ENCODE results near the gene ZNF396. TPM values are rescaled to one million over a fixed set of nuclear protein-coding genes. Genes with fewer than 3 reads are reported as not detected.
A peak's percentile ranks its signal among the peaks of the same experiment; 100 is the strongest.

ZNF396 gene
- total and polyA plus RNA-seq, 2 donors from 2014 or later = 4.7 to 6.5 TPM

DNA sequence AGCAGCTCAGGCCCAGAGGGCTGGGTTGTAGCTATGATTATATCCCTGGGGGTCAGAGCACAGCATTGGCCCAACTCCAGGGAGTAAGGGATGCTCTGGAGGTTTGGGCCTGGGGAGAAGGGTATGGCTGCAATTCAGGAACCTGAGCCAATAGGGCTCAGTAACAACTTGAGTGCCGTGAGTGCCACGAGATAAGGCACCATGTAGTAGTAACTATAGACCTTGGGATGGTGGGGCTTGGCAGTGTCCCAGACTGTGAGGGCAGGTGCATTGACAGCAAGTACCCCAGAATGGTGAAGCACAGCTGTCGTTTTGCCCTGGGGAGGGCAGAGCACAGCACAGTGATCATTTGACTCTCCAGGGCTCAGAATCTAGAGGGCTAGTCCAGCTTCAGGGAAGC, 45.1 kb upstream of the ZNF396 start:
- Histone ChIP-seq H3K27me3 (ENCODE audit: control insufficient read depth, insufficient read depth, low read length) (no peaks in the 10 kb centered on the region), H3K9me3 (ENCODE audit: control insufficient read depth in 2 of 3, insufficient read depth in 1 of 3, low read length in 3 of 3) (peaks cover 0 to 11% (median 4%) of the 10 kb centered on the region in 3 donors), H3K9ac (ENCODE audit: low read length in 3 of 3) (no peak overlapping the region), H3K36me3 (ENCODE audit: control insufficient read depth in 2 of 3, insufficient read depth in 3 of 3, low read length in 3 of 3) (no peaks in the 10 kb centered on the region), H3K27ac (ENCODE audit: low read depth in 2 of 2, low read length in 2 of 2) (no peak overlapping the region), H3K4me1 (ENCODE audit: control insufficient read depth in 2 of 3, insufficient read depth in 2 of 3, low read depth in 1 of 3, low read length in 3 of 3) (no peaks in the 10 kb centered on the region), H3K4me3 (ENCODE audit: low read length in 3 of 3) (no peak overlapping the region)
- TF ChIP-seq, protein P1, sequence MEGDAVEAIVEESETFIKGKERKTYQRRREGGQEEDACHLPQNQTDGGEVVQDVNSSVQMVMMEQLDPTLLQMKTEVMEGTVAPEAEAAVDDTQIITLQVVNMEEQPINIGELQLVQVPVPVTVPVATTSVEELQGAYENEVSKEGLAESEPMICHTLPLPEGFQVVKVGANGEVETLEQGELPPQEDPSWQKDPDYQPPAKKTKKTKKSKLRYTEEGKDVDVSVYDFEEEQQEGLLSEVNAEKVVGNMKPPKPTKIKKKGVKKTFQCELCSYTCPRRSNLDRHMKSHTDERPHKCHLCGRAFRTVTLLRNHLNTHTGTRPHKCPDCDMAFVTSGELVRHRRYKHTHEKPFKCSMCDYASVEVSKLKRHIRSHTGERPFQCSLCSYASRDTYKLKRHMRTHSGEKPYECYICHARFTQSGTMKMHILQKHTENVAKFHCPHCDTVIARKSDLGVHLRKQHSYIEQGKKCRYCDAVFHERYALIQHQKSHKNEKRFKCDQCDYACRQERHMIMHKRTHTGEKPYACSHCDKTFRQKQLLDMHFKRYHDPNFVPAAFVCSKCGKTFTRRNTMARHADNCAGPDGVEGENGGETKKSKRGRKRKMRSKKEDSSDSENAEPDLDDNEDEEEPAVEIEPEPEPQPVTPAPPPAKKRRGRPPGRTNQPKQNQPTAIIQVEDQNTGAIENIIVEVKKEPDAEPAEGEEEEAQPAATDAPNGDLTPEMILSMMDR (IDR thresholded peaks at IDR 0.05; ENCODE audit: borderline replicate concordance, extremely low read depth, insufficient read depth) = no peak
- intact Hi-C loops (cut with DNase I) = no loop called here
- no peak for DNase-seq
- FAIRE-seq = no peak

DNA sequence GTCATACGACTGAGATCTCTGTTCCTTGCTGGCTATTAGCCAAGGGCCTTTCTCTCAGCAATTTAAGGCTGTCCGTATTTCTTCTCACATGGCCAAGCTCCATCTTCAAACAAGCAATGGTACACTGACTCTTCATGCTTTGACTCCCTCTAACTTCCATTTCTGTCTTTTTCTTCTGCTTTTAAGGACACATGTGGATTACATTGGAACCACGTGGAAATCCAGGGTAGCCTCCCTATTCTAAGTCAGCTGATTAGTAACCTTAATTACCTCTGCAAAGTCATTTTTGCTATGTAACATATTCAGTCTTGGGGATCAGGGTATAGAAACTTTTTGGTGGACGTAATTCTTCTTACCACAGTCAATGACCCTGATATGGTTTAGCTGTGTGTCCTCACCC, 41.5 kb upstream of the ZNF396 start:
- Histone ChIP-seq H3K27ac (ENCODE audit: low read depth in 2 of 2, low read length in 2 of 2) (no peak overlapping the region), H3K4me1 (ENCODE audit: control insufficient read depth in 2 of 3, insufficient read depth in 2 of 3, low read depth in 1 of 3, low read length in 3 of 3) (no peaks in the 10 kb centered on the region), H3K4me3 (ENCODE audit: low read length in 3 of 3) (no peak overlapping the region), H3K27me3 (ENCODE audit: control insufficient read depth, insufficient read depth, low read length) (no peaks in the 10 kb centered on the region), H3K9ac (ENCODE audit: low read length in 3 of 3) (no peak overlapping the region), H3K36me3 (ENCODE audit: control insufficient read depth in 2 of 3, insufficient read depth in 3 of 3, low read length in 3 of 3) (no peaks in the 10 kb centered on the region), H3K9me3 (ENCODE audit: control insufficient read depth in 2 of 3, insufficient read depth in 1 of 3, low read length in 3 of 3) (peaks cover 0 to 13% (median 7%) of the 10 kb centered on the region in 3 donors)
- DNase-seq = no peak
- intact Hi-C loops (cut with DNase I) = no loop called here
- TF ChIP-seq, protein P1 (IDR thresholded peaks at IDR 0.05; ENCODE audit: borderline replicate concordance, extremely low read depth, insufficient read depth) = no peak
- FAIRE-seq = no peak

DNA sequence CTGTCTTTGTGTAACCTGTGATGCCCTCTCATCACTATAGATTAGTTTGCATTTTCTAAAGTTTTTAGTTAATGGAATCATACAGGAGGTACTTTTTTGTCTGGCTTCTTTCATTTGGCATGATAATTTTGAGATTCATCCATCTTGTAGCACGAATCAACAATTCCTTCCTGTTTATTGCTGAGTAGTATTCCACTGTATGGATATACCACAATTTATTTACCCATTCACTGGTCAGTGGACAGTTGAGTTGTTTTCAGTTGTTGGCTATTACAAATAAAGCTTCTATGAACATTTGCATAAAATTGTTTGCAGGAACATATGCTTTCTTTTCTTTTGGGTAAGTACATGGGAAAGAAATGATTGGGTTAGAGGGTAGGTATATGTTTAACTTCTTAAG, 40.1 kb upstream of the ZNF396 start:
- intact Hi-C loops (cut with DNase I) = no loop called here
- Histone ChIP-seq H3K4me1 (ENCODE audit: control insufficient read depth in 2 of 3, insufficient read depth in 2 of 3, low read depth in 1 of 3, low read length in 3 of 3) (no peaks in the 10 kb centered on the region), H3K27me3 (ENCODE audit: control insufficient read depth, insufficient read depth, low read length) (no peaks in the 10 kb centered on the region), H3K9ac (ENCODE audit: low read length in 3 of 3) (no peak overlapping the region), H3K9me3 (ENCODE audit: control insufficient read depth in 2 of 3, insufficient read depth in 1 of 3, low read length in 3 of 3) (peaks cover 0 to 13% (median 7%) of the 10 kb centered on the region in 3 donors), H3K4me3 (ENCODE audit: low read length in 3 of 3) (no peak overlapping the region), H3K36me3 (ENCODE audit: control insufficient read depth in 2 of 3, insufficient read depth in 3 of 3, low read length in 3 of 3) (no peaks in the 10 kb centered on the region), H3K27ac (ENCODE audit: low read depth in 2 of 2, low read length in 2 of 2) (no peak overlapping the region)
- TF ChIP-seq, protein P1 (IDR thresholded peaks at IDR 0.05; ENCODE audit: borderline replicate concordance, extremely low read depth, insufficient read depth) = no peak
- DNase-seq = no peak
- no peak for FAIRE-seq

DNA sequence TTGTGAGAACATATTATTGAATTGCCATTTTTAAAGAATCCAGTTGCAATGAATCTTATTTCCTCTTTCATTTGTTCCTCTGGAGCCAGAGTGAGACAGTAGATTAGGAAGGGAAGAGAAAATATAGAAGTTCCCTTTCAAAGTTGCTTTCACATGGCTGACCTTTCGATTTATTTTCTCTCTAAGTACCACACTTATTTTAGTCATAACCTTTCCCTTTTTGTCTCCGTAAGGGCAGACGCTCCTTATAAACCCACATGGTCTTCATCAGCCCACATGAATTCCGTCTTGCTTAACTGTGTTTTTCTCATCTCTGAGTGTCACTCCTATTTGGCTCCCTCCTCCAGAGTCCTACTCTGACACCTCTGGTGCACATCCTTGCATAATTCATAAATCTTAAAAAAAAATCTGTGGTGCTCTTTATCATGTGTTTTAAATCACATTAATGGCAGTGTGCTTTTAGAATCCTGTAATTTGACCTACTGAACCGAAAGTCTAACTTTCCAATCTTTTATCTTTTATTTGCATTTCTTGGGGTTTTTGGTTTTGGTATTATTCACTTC, 38.5 kb upstream of the ZNF396 start:
- TF ChIP-seq, protein P1 (IDR thresholded peaks at IDR 0.05; ENCODE audit: borderline replicate concordance, extremely low read depth, insufficient read depth) = no peak
- intact Hi-C loops (cut with DNase I) = no loop called here
- peak in 2 of 5 donors; percentile 25 to 37 for DNase-seq
- Histone ChIP-seq H3K27ac (ENCODE audit: low read depth in 2 of 2, low read length in 2 of 2) (no peak overlapping the region), H3K36me3 (ENCODE audit: control insufficient read depth in 2 of 3, insufficient read depth in 3 of 3, low read length in 3 of 3) (no peaks in the 10 kb centered on the region), H3K4me3 (ENCODE audit: low read length in 3 of 3) (no peak overlapping the region), H3K9me3 (ENCODE audit: control insufficient read depth in 2 of 3, insufficient read depth in 1 of 3, low read length in 3 of 3) (peaks cover 0 to 13% (median 7%) of the 10 kb centered on the region in 3 donors), H3K9ac (ENCODE audit: low read length in 3 of 3) (no peak overlapping the region), H3K4me1 (ENCODE audit: control insufficient read depth in 2 of 3, insufficient read depth in 2 of 3, low read depth in 1 of 3, low read length in 3 of 3) (no peaks in the 10 kb centered on the region), H3K27me3 (ENCODE audit: control insufficient read depth, insufficient read depth, low read length) (no peaks in the 10 kb centered on the region)
- peak; percentile 76 for FAIRE-seq
